Neural cell (in vitro differentiated cells): ENCODE measurements around the gene LRMDA.

Source experiments
- CTCF ChIP-seq: fragments of 450-650 bp; IDR thresholded peaks from 2 replicates; pipeline ENCODE4 v1.5.1; 2014; ENCODE audit warnings: antibody characterized with exemption, mild to moderate bottlenecking, moderate library complexity; ENCODE audit not compliant: poor library complexity, severe bottlenecking
- EP300 ChIP-seq: fragments of 450-650 bp; conservative IDR thresholded peaks from 2 replicates; pipeline ENCODE4 v1.6.1; 2014; ENCODE audit warnings: antibody characterized with exemption, mild to moderate bottlenecking, moderate library complexity; ENCODE audit not compliant: poor library complexity, severe bottlenecking
- EZH2 ChIP-seq: fragments of 200-600, 300-800 bp; shearing (Covaris generic), sonication (generic); IDR thresholded peaks from 2 replicates; pipeline ENCODE4 v1.6.1; 2014; ENCODE audit warnings: antibody characterized with exemption, low read length, borderline replicate concordance, mild to moderate bottlenecking; ENCODE audit not compliant: insufficient read depth, poor library complexity, severe bottlenecking
- POLR2AphosphoS5 ChIP-seq: IDR thresholded peaks from 2 replicates; pipeline ENCODE4 v1.6.1; 2012
- RAD21 ChIP-seq: fragments of 450-650 bp; conservative IDR thresholded peaks from 2 replicates; pipeline ENCODE4 v1.6.1; 2014; ENCODE audit warnings: antibody characterized with exemption, mild to moderate bottlenecking, moderate library complexity
- REST ChIP-seq: IDR thresholded peaks from 2 replicates; pipeline ENCODE4 v1.6.1; 2012; ENCODE audit warnings: borderline replicate concordance
- TAF1 ChIP-seq: IDR thresholded peaks from 2 replicates; pipeline ENCODE4 v1.6.1; 2012; ENCODE audit warnings: low read depth

GRCh38 chr10:76021398-76021797 lies 590.0 kb downstream of the LRMDA start:
- TF ChIP-seq REST (no peak), TAF1 (no peak), CTCF (no peak), RAD21 (no peak), EZH2 (no peak), EP300 (no peak), POLR2AphosphoS5 (no peak)
